NT2/D1 (cell line): ENCODE data around the gene PIP5KL1.

Source experiments
- DNase-seq: peaks from one replicate; pipeline ENCODE4 v3.0.0-alpha.2; 2011; ENCODE audit warnings: low read depth, low spot score
- H3K27me3 ChIP-seq: 2 replicates; pipeline ENCODE4 v1.6.0; 2011; ENCODE audit warnings: mild to moderate bottlenecking; ENCODE audit not compliant: insufficient read length, insufficient read depth
- H3K36me3 ChIP-seq: 2 replicates; pipeline ENCODE4 v1.6.1; 2011; ENCODE audit warnings: mild to moderate bottlenecking, low read length, mixed read lengths; ENCODE audit not compliant: insufficient read depth, insufficient read length
- H3K4me1 ChIP-seq: 2 replicates; pipeline ENCODE4 v1.5.1; 2011; ENCODE audit not compliant: insufficient read depth, insufficient read length
- H3K4me3 ChIP-seq: 2 replicates; pipeline ENCODE4 v1.5.1; 2011; ENCODE audit warnings: low read depth; ENCODE audit not compliant: insufficient read length
- H3K9ac ChIP-seq: 2 replicates; pipeline ENCODE4 v1.6.0; 2011; ENCODE audit warnings: low read depth; ENCODE audit not compliant: insufficient read length
- H3K9me3 ChIP-seq: 2 replicates; pipeline ENCODE4 v1.5.1; 2011; ENCODE audit warnings: mild to moderate bottlenecking, low read length; ENCODE audit not compliant: insufficient read depth
- SUZ12 ChIP-seq: IDR thresholded peaks from 2 replicates; pipeline ENCODE4 v1.6.1; 2011; ENCODE audit not compliant: insufficient read length, insufficient read depth; ENCODE audit errors: extremely low read depth
- YY1 ChIP-seq: IDR thresholded peaks from 2 replicates; pipeline ENCODE4 v1.6.1; 2011; ENCODE audit not compliant: insufficient read length, insufficient read depth
- ZNF274 ChIP-seq: IDR thresholded peaks from 2 replicates; pipeline ENCODE4 v1.6.1; 2011; ENCODE audit warnings: mild to moderate bottlenecking, low read depth, low read length

PIP5KL1 gene

GRCh38 chr9:127965953-127966352 is 35.4 kb upstream of the PIP5KL1 start:
- peaks cover 42% of the 10 kb centered on the region for H3K4me1 ChIP-seq
- H3K9me3 ChIP-seq, result no peaks in the 10 kb centered on the region
- no peaks in the 10 kb centered on the region for H3K27me3 ChIP-seq
- no peak for TF ChIP-seq ZNF274
- TF ChIP-seq YY1, result no peak
- H3K36me3 ChIP-seq, result peaks cover 28% of the 10 kb centered on the region
- H3K9ac ChIP-seq, result peak overlapping the region; percentile 44
- no peak for DNase-seq
- no peak overlapping the region for H3K4me3 ChIP-seq

GRCh38 chr9:127963359-127964064 is 32.9 kb upstream of the PIP5KL1 start:
- DNase-seq, result no peak
- Histone ChIP-seq H3K4me1 (peaks cover 42% of the 10 kb centered on the region), H3K9ac (no peak overlapping the region), H3K36me3 (peaks cover 34% of the 10 kb centered on the region), H3K9me3 (no peaks in the 10 kb centered on the region), H3K27me3 (no peaks in the 10 kb centered on the region), H3K4me3 (no peak overlapping the region)
- TF ChIP-seq ZNF274, result no peak
- TF ChIP-seq YY1, result no peak
- TF ChIP-seq SUZ12, result no peak

GRCh38 chr9:127963041-127963358 is 32.4 kb upstream of the PIP5KL1 start:
- peaks cover 34% of the 10 kb centered on the region for H3K36me3 ChIP-seq
- H3K27me3 ChIP-seq, result no peaks in the 10 kb centered on the region
- H3K4me1 ChIP-seq, result peaks cover 40% of the 10 kb centered on the region
- H3K9ac ChIP-seq, result no peak overlapping the region
- H3K9me3 ChIP-seq, result no peaks in the 10 kb centered on the region
- no peak overlapping the region for H3K4me3 ChIP-seq
- TF ChIP-seq ZNF274 (no peak), SUZ12 (no peak), YY1 (no peak)
- no peak for DNase-seq

GRCh38 chr9:127962278-127962677 is 31.7 kb upstream of the PIP5KL1 start:
- Histone ChIP-seq H3K36me3 (peaks cover 34% of the 10 kb centered on the region), H3K4me3 (no peak overlapping the region), H3K27me3 (no peaks in the 10 kb centered on the region), H3K9me3 (no peaks in the 10 kb centered on the region), H3K9ac (no peak overlapping the region), H3K4me1 (peaks cover 37% of the 10 kb centered on the region)
- TF ChIP-seq YY1 (no peak), ZNF274 (no peak), SUZ12 (no peak)
- DNase-seq, result no peak

GRCh38 chr9:127961613-127962155 is 31.1 kb upstream of the PIP5KL1 start:
- no peaks in the 10 kb centered on the region for H3K27me3 ChIP-seq
- no peak for TF ChIP-seq ZNF274
- no peak for TF ChIP-seq SUZ12
- TF ChIP-seq YY1, result no peak
- H3K36me3 ChIP-seq, result peaks cover 34% of the 10 kb centered on the region
- no peaks in the 10 kb centered on the region for H3K9me3 ChIP-seq
- DNase-seq, result no peak
- no peak overlapping the region for H3K9ac ChIP-seq
- H3K4me1 ChIP-seq, result peaks cover 31% of the 10 kb centered on the region
- no peak overlapping the region for H3K4me3 ChIP-seq

- Histone ChIP-seq H3K4me1 (peaks cover 31% of the 10 kb centered on the region), H3K9me3 (no peaks in the 10 kb centered on the region), H3K4me3 (no peak overlapping the region), H3K27me3 (no peaks in the 10 kb centered on the region), H3K9ac (no peak overlapping the region), H3K36me3 (peaks cover 34% of the 10 kb centered on the region)
- DNase-seq, result no peak
- no peak for TF ChIP-seq ZNF274
- no peak for TF ChIP-seq SUZ12
- no peak for TF ChIP-seq YY1
These were observed 30.5 kb upstream of the PIP5KL1 start for GRCh38 chr9:127961155-127961490.

- no peaks in the 10 kb centered on the region for H3K9me3 ChIP-seq
- DNase-seq, result no peak
- H3K4me3 ChIP-seq, result no peak overlapping the region
- peaks cover 31% of the 10 kb centered on the region for H3K4me1 ChIP-seq
- peak overlapping the region; percentile 24 for H3K9ac ChIP-seq
- TF ChIP-seq YY1 (no peak), ZNF274 (no peak), SUZ12 (no peak)
- peaks cover 34% of the 10 kb centered on the region for H3K36me3 ChIP-seq
- H3K27me3 ChIP-seq, result no peaks in the 10 kb centered on the region
These were observed 30.0 kb upstream of the PIP5KL1 start for GRCh38 chr9:127960410-127961154.
